Endothelial cell of umbilical vein (primary cell): ENCODE measurements around the gene ANP32A. TPM values are rescaled to one million over a fixed set of nuclear protein-coding genes. Genes with fewer than 3 reads are reported as not detected.

Experiments
- BruUV-seq: library from RNA; stranded (reverse); fragments of 400-500 nt; replicated peaks from 2 replicates; lab custom pipeline; 2021; lab: Mats Ljungman, UMichigan
- CTCF ChIA-PET: fragments of 300-600, 350-600 bp; sonication (Branson Sonifier 250); formaldehyde crosslinking; loops from one replicate; lab custom pipeline; 2021; ENCODE audit warnings: antibody characterized with exemption, inconsistent platforms; lab: Charles Lee
- POLR2A ChIA-PET: fragments of 300-600, 350-600 bp; sonication (Branson Sonifier 250); formaldehyde crosslinking; loops from one replicate; lab custom pipeline; 2021; ENCODE audit warnings: antibody characterized with exemption, inconsistent platforms; lab: Charles Lee
- DNase-seq: peaks from one replicate; pipeline ENCODE4 v3.0.0-alpha.2; 2011; ENCODE audit warnings: low read depth, low spot score
- FAIRE-seq: peaks from 2 replicates; lab custom pipeline; 2011; peaks lifted over from hg19 to GRCh38; lab: Jason Lieb, UNC
- H2AFZ ChIP-seq: 2 replicates; pipeline ENCODE4 v1.6.0; 2012; ENCODE audit warnings: low read depth, low read length, control low read depth, inconsistent platforms
- H3K27ac ChIP-seq: 2 replicates; pipeline ENCODE4 v1.5.1; 2011; ENCODE audit warnings: low read depth, mild to moderate bottlenecking, control low read depth, low read length, moderate library complexity; ENCODE audit not compliant: insufficient read depth
- H3K27me3 ChIP-seq, 2 experiments: 2 replicates each; pipeline versions ENCODE4 v1.6.0 to v1.6.1; 2011; ENCODE audit warnings: low read length in 2 of 2, mixed read lengths in 1 of 2; ENCODE audit not compliant: control insufficient read depth in 2 of 2, insufficient read depth in 2 of 2
- H3K36me3 ChIP-seq, 2 experiments: 2 replicates in 1 of 2; 3 replicates in 1 of 2; pipeline ENCODE4 v1.5.1; 2011; ENCODE audit warnings: low read length in 2 of 2, mild to moderate bottlenecking in 1 of 2, moderate library complexity in 1 of 2; ENCODE audit not compliant: control insufficient read depth in 2 of 2, insufficient read depth in 2 of 2; ENCODE audit errors: extremely low read depth in 1 of 2
- H3K4me1 ChIP-seq: 3 replicates; pipeline ENCODE4 v1.5.1; 2011; ENCODE audit warnings: mild to moderate bottlenecking, low read length; ENCODE audit not compliant: control insufficient read depth, insufficient read depth; ENCODE audit errors: extremely low read depth
- H3K4me2 ChIP-seq: 2 replicates; pipeline ENCODE4 v1.6.1; 2011; ENCODE audit warnings: low read length, control low read depth, mixed read lengths; ENCODE audit not compliant: insufficient read depth
- H3K4me3 ChIP-seq, 3 experiments: fragments of 200-600 bp in 1 of 3; sonication (generic), shearing (Covaris generic) in 1 of 3; replicated peaks in 1 of 3; 2 replicates each; pipeline ENCODE4 v1.5.1; 2011 to 2016; ENCODE audit warnings: control low read depth in 3 of 3, low read length in 3 of 3, mild to moderate bottlenecking in 2 of 3, inconsistent platforms in 1 of 3, low read depth in 1 of 3, moderate library complexity in 1 of 3; ENCODE audit not compliant: insufficient read depth in 1 of 3
- H3K79me2 ChIP-seq: 2 replicates; pipeline ENCODE4 v1.6.0; 2012; ENCODE audit warnings: low read length, inconsistent platforms; ENCODE audit not compliant: control insufficient read depth, insufficient read depth
- H3K9ac ChIP-seq: replicated peaks from 2 replicates; pipeline ENCODE3; 2011; ENCODE audit warnings: low read length, control low read depth; ENCODE audit not compliant: insufficient read depth; ENCODE audit errors: extremely low read depth
- H3K9me1 ChIP-seq: replicated peaks from 3 replicates; pipeline ENCODE4 v1.6.0; 2011; ENCODE audit warnings: mild to moderate bottlenecking, low read length; ENCODE audit not compliant: control insufficient read depth, insufficient read depth; ENCODE audit errors: extremely low read depth
- H3K9me3 ChIP-seq: replicated peaks from 2 replicates; pipeline ENCODE4 v1.5.1; 2012; ENCODE audit warnings: low read length, inconsistent platforms; ENCODE audit not compliant: control insufficient read depth, insufficient read depth
- H4K20me1 ChIP-seq: replicated peaks from 2 replicates; pipeline ENCODE3; 2011; ENCODE audit warnings: mild to moderate bottlenecking, low read length; ENCODE audit not compliant: control insufficient read depth, insufficient read depth; ENCODE audit errors: extremely low read depth
- CTCF ChIP-seq, 2 donors: IDR thresholded peaks; 1 replicate in 1 of 2; 2 replicates in 1 of 2; pipeline ENCODE4 v1.5.1; 2011; ENCODE audit warnings: low read length in 2 of 2, mild to moderate bottlenecking in 2 of 2, moderate library complexity in 2 of 2, control low read depth in 1 of 2, inconsistent platforms in 1 of 2, low read depth in 1 of 2; ENCODE audit not compliant: insufficient read depth in 1 of 2; ENCODE audit errors: extremely low read depth in 1 of 2
- EZH2 ChIP-seq: IDR thresholded peaks from 2 replicates; pipeline ENCODE4 v1.6.1; 2012; ENCODE audit warnings: borderline replicate concordance, low read depth, mild to moderate bottlenecking, moderate library complexity, low read length, inconsistent platforms; ENCODE audit not compliant: severe bottlenecking
- FOS ChIP-seq: IDR thresholded peaks from 2 replicates; pipeline ENCODE4 v1.6.1; 2011; ENCODE audit warnings: mild to moderate bottlenecking, low read length, moderate library complexity, borderline replicate concordance; ENCODE audit not compliant: insufficient read depth
- GATA2 ChIP-seq: IDR thresholded peaks from 2 replicates; pipeline ENCODE4 v1.7.0; 2011; ENCODE audit warnings: low read depth, mild to moderate bottlenecking, moderate library complexity, mixed read lengths, low read length; ENCODE audit not compliant: insufficient read length, insufficient read depth
- JUN ChIP-seq: IDR thresholded peaks from 2 replicates; pipeline ENCODE4 v1.6.1; 2011; ENCODE audit warnings: borderline replicate concordance, low read depth; ENCODE audit not compliant: insufficient read length, insufficient read depth
- MAX ChIP-seq: IDR thresholded peaks from 2 replicates; pipeline ENCODE4 v1.6.1; 2011; ENCODE audit not compliant: insufficient read depth, insufficient read length
- MYC ChIP-seq: IDR thresholded peaks from one replicate; pipeline ENCODE4 v1.6.1; 2011; ENCODE audit warnings: mild to moderate bottlenecking, low read depth, low read length
- POLR2A ChIP-seq: IDR thresholded peaks from 2 replicates; pipeline ENCODE4 v1.6.1; 2012; ENCODE audit warnings: low read depth, mild to moderate bottlenecking, control low read depth, low read length
- dilution Hi-C: fragments of 300-500 bp; cut with MboI; formaldehyde crosslinking; loops from one replicate; pipeline ENCODE4 v1.15.0; 2019; ENCODE audit warnings: low sequenced_read_pairs; ENCODE audit not compliant: extremely low pct_ligation_motif_present
- intact Hi-C: fragments of 100-400 bp; cut with micrococcal nuclease; formaldehyde crosslinking; loops from one replicate; pipeline ENCODE4 v1.10.0; 2022
- polyA plus RNA-seq, 4 experiments: library from polyadenylated mRNA; depleted of rRNA in 3 of 4; stranded (reverse) in 3 of 4; unstranded in 1 of 4; fragments of >200 nt; gene quantifications; 2 replicates each; pipeline versions ENCODE4 v1.2.1 to v1.2.3, GENCODE V29; 2011 to 2012; ENCODE audit warnings: missing spikeins in 1 of 4
- total RNA-seq: library from RNA; stranded (reverse); gene quantifications from 2 replicates; pipeline ENCODE4 v1.2.3, GENCODE V29; 2021

ANP32A gene
- total and polyA plus RNA-seq, 2 donors (not counting 3 experiments of a cell fraction or from before 2014, with no cell fraction given): 37.9 to 169 TPM

GRCh38 chr15:68735610-68736009 is 85.1 kb downstream of the ANP32A start:
- DNase-seq: no peak
- intact Hi-C loops: no loop called here
- POLR2A ChIA-PET: no interaction called here
- no peak for FAIRE-seq
- CTCF ChIA-PET: interaction anchor here (0.9 to 3.4 kb wide), 4 partner anchors 13 to 139 kb away, joined by 3 to 22 read pairs (median 8); no protein-coding TSS in a partner anchor
- dilution Hi-C loops: no loop called here
- Histone ChIP-seq H3K79me2 (no peaks in the 10 kb centered on the region), H3K27ac (no peak overlapping the region), H3K4me2 (no peak overlapping the region), H3K9me1 (no peaks in the 10 kb centered on the region), H3K9me3 (no peaks in the 10 kb centered on the region), H3K36me3 (no peaks in the 10 kb centered on the region), H2AFZ (no peak overlapping the region), H3K9ac (no peak overlapping the region), H3K27me3 (peaks cover 12 to 20% of the 10 kb centered on the region in 2 experiments), H3K4me1 (no peaks in the 10 kb centered on the region), H3K4me3 (no peak overlapping the region), H4K20me1 (no peaks in the 10 kb centered on the region)
- no peak for TF ChIP-seq FOS
- no peak for TF ChIP-seq GATA2
- no peak for TF ChIP-seq POLR2A
- no peak for TF ChIP-seq MYC
- no peak for TF ChIP-seq CTCF (IDR thresholded peaks at IDR 0.05; ENCODE audit: extremely low read depth in 1 of 2, insufficient read depth in 1 of 2, low read depth in 1 of 2, low read length in 2 of 2)
- TF ChIP-seq EZH2: no peak
- TF ChIP-seq JUN: no peak
- no peak for TF ChIP-seq MAX
- BruUV-seq: no TSS peak
